Measurements from ENCODE around the gene HSPB9. TPM values are rescaled to one million over a fixed set of nuclear protein-coding genes. Genes with fewer than 3 reads are reported as not detected.

HSPB9 gene
- total and polyA plus RNA-seq, 9 donors: 0.15 to 0.95 (median 0.47) TPM; not detected in 1

DNA sequence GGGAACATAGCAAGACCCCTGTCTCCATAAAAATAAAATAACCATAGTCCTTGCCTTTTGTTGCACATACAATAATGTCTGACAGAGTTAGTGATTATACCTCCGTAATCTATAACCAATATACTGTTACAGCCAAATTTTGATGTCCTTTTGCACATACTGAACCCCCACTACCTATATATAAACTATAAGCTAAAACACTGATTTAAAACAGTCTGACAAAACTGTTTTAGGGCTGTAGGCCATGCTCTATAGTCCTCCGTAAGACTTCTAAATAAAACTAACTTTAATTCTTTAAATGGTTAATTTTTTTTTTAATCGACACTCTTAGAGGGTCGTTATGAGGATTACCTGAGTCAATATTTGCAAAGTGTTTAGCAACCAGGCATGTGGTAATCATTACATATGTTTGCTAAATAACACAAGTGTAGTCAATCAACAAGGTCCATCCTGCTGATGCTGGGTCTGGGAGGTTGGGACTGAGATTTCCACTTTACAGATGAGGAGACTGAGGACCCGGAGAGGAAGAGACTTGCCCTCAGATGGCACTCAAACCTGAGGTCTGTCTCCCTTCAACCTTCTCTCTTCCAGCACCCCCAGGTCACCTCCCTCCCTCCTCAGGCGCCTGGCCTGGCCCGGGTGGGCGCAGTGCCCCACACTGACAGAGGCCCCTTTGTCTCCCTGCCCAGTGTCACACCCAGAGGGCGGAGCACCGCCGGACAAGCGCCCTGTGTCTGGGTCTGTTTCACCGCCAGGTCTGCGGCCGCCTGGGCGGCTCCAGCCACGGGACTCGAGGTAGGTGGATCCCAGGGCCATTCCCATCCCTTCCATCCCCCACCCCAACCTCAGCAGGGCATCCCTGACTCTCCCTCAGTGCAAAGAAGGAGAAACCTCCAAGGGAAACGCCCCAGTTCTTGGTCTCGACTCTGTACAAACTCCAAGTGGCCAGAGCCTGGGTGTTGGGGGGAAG is 34.6 kb upstream of the HSPB9 start:
- Histone ChIP-seq H3K4me3 (no peak overlapping the region), H3K9me3 (no peaks in the 10 kb centered on the region), H3K4me1 (ENCODE audit: insufficient read depth) (no peaks in the 10 kb centered on the region), H3K27ac (no peak overlapping the region), H3K36me3 (no peaks in the 10 kb centered on the region), H3K27me3 (no peaks in the 10 kb centered on the region)
- 73 to 75% (median 74%) methylated on average over 17 to 20 of the region's 20 CpGs for WGBS, 3 donors
- TF ChIP-seq CTCF (IDR thresholded peaks at IDR 0.05): no peak
- TF ChIP-seq EP300 (IDR thresholded peaks at IDR 0.05): no peak
- TF ChIP-seq POLR2A (IDR thresholded peaks at IDR 0.05): no peak
- DNase-seq: no peak
- intact Hi-C loops (cut with DNase I): no loop called here

- Histone ChIP-seq H3K36me3 (no peaks in the 10 kb centered on the region), H3K27ac (no peak overlapping the region), H3K9me3 (no peaks in the 10 kb centered on the region), H3K4me3 (no peak overlapping the region), H3K4me1 (ENCODE audit: insufficient read depth) (no peaks in the 10 kb centered on the region), H3K27me3 (no peaks in the 10 kb centered on the region)
- no peak for DNase-seq
- intact Hi-C loops (cut with DNase I): no loop called here
- WGBS, 3 donors: 85 to 86% (median 86%) methylated on average over 8 of the region's 8 CpGs
- no peak for TF ChIP-seq CTCF (IDR thresholded peaks at IDR 0.05)
- no peak for TF ChIP-seq POLR2A (IDR thresholded peaks at IDR 0.05)
- no peak for TF ChIP-seq EP300 (IDR thresholded peaks at IDR 0.05)
Measured at GRCh38 chr17:42088736-42089135, 33.9 kb upstream of the HSPB9 start.

GRCh38 chr17:42090964-42091790 is 31.4 kb upstream of the HSPB9 start:
- Histone ChIP-seq H3K4me3 (no peak overlapping the region), H3K4me1 (ENCODE audit: insufficient read depth) (no peaks in the 10 kb centered on the region), H3K36me3 (no peaks in the 10 kb centered on the region), H3K27me3 (no peaks in the 10 kb centered on the region), H3K9me3 (no peaks in the 10 kb centered on the region), H3K27ac (no peak overlapping the region)
- WGBS, 3 donors: 78 to 80% (median 78%) methylated on average over 8 of the region's 8 CpGs
- TF ChIP-seq EP300 (IDR thresholded peaks at IDR 0.05): no peak
- TF ChIP-seq POLR2A (IDR thresholded peaks at IDR 0.05): no peak
- TF ChIP-seq CTCF (IDR thresholded peaks at IDR 0.05): no peak
- DNase-seq: no peak
- intact Hi-C loops (cut with DNase I): no loop called here

GRCh38 chr17:42092939-42093338 is 29.7 kb upstream of the HSPB9 start:
- Histone ChIP-seq H3K27me3 (no peaks in the 10 kb centered on the region), H3K9me3 (no peaks in the 10 kb centered on the region), H3K4me3 (no peak overlapping the region), H3K27ac (no peak overlapping the region), H3K4me1 (ENCODE audit: insufficient read depth) (no peaks in the 10 kb centered on the region), H3K36me3 (no peaks in the 10 kb centered on the region)
- no peak for DNase-seq
- no peak for TF ChIP-seq POLR2A (IDR thresholded peaks at IDR 0.05)
- TF ChIP-seq EP300 (IDR thresholded peaks at IDR 0.05): no peak
- no peak for TF ChIP-seq CTCF (IDR thresholded peaks at IDR 0.05)
- WGBS, 3 donors: 55 to 66% (median 56%) methylated on average over 6 of the region's 6 CpGs
- intact Hi-C loops (cut with DNase I): no loop called here
